HUDEP-2 (cell line): ENCODE measurements around the gene IDI1.
"Not testable (repeated sequence)": the region's sequence is repeated elsewhere in the genome, so short reads cannot be mapped to it uniquely, and the experiment has no call there.

Experiments used
- DNase-seq, 76 experiments: peaks; one replicate each; lab custom pipeline; 2025; ENCODE audit not compliant: unreplicated experiment in 76 of 76; lab: John Stamatoyannopoulos, UW

Gene IDI1

DNA sequence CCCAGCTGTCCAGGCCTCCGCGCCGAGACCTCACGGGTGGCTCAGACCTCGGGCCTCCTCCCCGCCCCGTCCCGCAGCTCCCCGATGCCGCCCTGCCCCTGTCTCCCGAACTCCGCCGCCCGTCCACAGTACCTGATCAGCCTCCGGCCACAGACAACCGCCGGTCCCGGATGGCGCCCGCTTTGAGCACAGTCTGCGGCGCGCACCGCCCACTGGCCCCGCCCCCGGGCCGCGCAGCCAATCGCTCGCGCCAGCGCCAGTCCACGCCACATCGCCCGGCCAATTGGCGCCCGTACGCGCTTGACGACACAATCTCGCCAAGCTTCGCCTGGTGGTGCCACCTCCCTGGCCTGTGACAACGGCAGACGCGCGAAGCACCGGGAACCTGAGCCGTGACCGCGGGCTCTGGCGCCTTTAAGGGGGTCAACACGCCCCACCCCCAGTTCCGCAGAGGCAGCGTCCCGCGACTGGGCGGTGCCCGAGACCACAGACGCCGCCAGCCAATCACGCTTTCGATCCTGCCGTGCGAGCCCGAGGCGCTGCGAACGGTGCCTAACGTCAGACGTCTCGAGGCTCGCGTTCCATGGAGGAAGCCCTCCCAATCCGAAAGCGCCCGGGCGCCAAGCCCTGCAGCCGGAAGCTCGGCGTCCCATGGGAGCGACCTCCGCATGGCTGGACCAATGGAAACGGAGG, at the start of gene IDI1:
Gene IDI1 (minus strand): TSS at position 388 of the 693 bp plus-strand sequence. CDS start 116 bp downstream, at position 272.
- peak; percentile 51 to 99 (median 96) for DNase-seq

GRCh38 chr10:1097436-1097835, 48.5 kb upstream of the IDI1 start:
- DNase-seq = no peak

- no peak for DNase-seq
These were observed 47.5 kb upstream of the IDI1 start for GRCh38 chr10:1096287-1096889.

DNA sequence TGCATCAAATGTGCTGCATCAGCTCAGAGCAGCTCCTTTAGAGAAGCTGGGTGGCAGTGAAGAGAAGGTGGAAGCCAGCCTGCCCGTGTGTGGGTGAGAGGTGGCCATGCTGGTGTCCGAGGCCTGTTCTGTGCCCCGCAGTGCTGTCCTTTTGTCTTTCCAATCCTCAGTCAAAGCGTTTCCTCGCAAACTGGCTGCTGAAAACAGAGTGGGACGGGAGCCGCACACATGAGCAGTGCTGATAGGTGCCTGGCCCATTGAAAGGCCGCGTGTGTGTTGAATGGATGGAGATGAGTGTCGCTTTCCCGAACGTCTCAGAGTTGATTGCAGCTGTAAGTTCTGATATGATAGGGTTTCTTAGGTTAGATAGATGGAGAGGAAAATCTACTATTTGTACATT, 46.6 kb upstream of the IDI1 start:
- no peak for DNase-seq

DNA sequence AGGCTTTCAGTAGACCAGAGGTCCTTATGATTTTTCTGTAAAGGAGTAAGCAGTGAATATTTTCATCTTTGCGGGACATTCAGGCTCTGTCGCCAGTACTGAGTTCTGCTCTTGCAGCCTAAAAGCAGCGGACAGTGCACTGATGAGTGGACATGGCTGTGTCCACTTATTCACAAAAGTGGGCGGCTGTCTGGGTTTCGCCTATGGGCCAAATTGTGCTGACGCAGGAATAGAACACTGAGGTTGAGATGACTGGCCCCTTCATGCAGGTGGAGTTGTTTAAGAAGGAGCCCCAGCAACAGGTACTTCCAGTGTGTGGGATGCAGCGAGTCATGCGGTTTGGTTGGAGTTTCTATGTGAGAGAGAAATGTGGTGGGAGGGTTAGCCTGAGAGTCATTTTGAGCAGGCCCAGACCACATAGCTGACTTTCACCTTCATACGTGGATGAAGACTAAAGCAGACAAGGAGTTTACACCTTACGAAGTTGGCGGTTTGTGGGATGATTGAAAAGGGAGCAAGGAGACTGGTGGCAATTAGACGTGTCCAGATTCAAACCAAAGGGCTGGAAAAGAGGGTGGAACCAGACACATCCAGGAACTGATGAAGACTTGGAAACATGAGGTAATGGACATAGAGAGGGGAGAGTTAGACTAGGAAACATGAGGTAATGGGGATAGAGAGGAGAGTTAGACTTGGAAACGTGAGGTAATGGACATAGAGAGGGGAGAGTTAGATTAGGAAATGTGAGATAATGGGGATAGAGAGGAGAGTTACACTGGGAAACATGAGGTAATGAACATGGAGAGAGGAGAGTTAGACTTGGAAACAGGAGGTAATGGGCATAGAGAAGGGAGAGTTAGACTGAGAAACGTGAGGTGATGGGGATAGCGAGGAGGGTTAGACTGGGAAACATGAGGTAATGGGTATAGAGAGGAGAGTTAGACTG, 45.5 kb upstream of the IDI1 start:
- DNase-seq = no peak

GRCh38 chr10:1093696-1094095, 44.8 kb upstream of the IDI1 start:
- no peak for DNase-seq

- DNase-seq = no peak
These were observed 41.8 kb upstream of the IDI1 start for GRCh38 chr10:1090696-1091095.

DNA sequence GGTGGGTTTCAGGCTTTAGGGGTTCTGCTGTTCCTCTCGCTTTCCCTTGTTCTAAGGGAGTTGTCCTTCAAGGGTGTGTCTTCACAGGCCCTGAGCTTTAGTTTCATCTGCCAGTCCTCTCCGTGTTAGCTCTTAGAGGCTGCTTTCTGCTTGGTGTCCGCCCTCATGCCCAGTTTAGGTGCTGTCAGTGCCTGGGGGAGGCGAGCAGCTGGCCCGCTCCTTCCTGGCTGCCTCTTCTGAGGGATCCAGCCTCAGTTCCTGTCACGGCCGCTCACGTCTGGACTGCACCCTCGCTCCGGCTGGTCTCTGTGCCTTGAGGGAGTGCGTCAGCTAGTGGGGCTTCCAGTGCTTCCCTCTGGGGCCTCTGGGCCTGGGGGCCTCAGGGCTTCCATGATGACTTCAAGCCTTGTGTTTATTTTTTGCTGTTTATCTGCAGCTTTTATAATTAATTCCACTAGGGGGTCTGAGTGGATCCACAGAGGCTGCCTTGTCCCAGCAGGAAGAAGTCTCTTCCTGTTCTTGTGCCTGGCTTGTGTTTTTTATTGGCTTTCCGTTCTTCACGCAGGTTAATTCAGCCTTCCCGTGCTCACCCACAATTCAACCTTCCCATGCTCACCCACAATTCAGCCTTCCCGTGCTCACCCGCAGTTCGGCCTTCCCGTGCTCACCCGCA, 40.2 kb upstream of the IDI1 start:
- DNase-seq = no peak

GRCh38 chr10:1086787-1087186, 37.9 kb upstream of the IDI1 start:
- DNase-seq = no peak

- DNase-seq = no peak
These were observed 36.3 kb upstream of the IDI1 start for GRCh38 chr10:1085258-1085657.

- no peak for DNase-seq
These were observed 35.4 kb upstream of the IDI1 start for GRCh38 chr10:1084011-1084950.

GRCh38 chr10:1083581-1083980, 34.7 kb upstream of the IDI1 start:
- DNase-seq = no peak

DNA sequence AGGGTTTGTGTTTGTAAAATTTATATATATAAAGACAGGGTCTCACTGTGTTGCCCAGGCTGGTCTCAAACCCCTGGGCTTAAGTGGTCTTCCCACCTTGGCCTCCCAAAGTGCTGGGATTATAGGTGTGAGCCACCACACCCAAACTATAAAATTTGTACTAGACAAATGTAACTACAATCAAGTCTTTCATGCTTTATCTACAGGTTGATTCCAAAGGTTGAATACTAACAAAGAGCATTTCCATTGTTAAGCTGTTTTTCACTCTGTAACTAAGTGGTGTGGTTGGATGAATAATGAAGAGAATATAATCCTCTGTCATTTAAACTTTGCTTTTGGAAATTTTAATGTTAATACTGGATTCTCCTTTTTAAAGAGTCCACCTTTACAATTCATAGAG, 29.7 kb upstream of the IDI1 start:
- DNase-seq = no peak

- no peak for DNase-seq
These were observed 25.9 kb upstream of the IDI1 start for GRCh38 chr10:1074748-1075308.

- DNase-seq = no peak
These were observed 25.3 kb upstream of the IDI1 start for GRCh38 chr10:1074052-1074747.

- DNase-seq = no peak
These were observed 22.0 kb upstream of the IDI1 start for GRCh38 chr10:1070919-1071318.

DNA sequence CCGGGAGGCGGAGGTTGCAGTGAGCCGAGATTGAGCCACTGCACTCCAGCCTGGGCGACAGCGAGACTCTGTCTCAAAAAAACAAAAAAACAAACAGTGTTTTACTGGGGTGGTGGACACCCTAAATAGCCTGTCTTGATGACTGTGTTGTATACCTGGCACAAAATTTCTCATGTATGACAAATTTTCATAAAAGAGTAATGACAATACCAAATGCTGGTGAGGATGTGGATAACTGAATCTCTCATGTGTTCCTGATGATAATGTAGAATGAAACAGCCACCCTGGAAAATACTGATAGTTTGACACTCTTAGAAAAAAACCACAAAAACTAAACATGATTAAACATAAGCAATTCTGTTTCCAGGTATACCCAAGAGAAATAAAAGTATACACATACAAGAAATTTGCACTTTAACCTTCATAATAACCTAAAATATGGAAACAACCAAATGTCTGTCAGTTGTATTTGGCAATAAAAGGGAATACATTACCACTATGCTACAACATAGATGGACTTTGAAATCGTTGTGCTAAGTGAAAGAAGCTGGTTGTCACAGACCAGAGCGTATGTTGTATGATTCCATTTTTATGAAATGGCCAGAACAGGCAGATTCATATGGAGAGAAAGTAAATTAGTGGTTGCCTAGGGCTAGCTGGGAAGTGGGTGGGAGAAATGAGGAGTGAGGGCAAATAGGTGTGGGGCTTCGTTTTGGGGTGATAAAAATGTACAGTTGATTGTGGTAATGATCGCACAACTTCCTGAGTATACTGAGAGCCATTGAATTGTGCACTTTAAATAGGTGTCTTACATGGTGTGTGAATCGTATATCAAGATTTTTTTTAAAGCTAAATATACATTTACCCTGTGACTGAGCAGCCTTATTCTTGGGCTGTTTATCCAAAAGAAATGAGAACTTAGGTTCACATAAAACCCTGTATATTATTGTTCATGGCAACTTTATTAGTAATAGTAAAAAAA, 19.8 kb upstream of the IDI1 start:
- DNase-seq = no peak

GRCh38 chr10:1066734-1067133, 17.8 kb upstream of the IDI1 start:
- not testable (repeated sequence) for DNase-seq
